ENCODE data around the gene CLCN4. TPM values are rescaled to one million over a fixed set of nuclear protein-coding genes. Genes with fewer than 3 reads are reported as not detected.

The CLCN4 gene
- total and polyA plus RNA-seq, 2 of the 8 experiments (the other 6 are each of a cell fraction or from before 2014, with no cell fraction given): 3.3 to 11.2 TPM

DNA sequence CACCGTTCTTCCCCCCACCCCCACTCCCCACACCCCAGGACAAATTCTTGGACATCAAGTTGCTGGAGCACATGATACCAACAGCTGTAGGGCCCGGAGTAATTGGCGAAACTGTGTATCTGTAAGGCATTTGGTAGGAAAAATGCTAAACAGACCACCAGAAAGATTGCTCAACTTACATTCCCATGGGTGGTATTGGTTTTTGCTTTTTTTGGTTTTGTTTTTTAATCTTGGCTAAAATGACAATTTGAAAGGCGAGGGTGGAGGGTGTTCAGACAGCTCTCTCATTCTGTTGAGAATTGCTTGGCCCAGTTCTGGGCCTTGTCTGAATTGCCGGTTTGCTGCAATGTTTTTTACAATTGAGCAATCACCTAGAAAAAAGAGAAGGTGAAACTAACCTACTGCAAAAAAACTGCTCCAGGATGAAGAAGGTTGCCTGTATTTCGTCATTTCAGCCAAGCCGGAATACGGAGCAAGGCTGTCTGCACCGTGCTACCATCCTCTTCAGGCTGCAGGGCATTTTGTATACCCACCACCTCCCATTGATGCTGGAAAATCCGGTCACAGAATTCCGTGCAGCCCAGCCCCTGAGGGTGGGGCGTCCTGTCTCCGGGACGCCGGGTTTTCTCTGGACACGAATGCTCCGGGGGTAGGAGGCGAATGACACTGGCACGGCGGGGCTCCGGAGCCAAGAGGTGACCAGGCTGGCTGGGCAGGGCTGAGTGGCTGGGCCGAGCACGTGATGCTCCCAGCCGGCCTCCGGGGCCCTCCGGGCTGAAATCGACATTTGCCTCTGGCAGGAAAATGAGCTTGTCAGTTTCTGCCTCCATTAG, at the start of gene CLCN4 (continued):
- TF ChIP-seq POLR2A (IDR thresholded peaks at IDR 0.05; ENCODE audit: control extremely low read depth in 1 of 2, low read depth in 2 of 2, low read length in 2 of 2) (no peak), HDAC2 (IDR thresholded peaks at IDR 0.05; ENCODE audit: borderline replicate concordance in 1 of 2, low read depth in 2 of 2, low read length in 2 of 2) (0 out of 4 replicates have a peak, but pooled peaks of 1 of the 2 experiments have one; percentile 39), CHD2 (IDR thresholded peaks at IDR 0.05; ENCODE audit: low read length) (no peak), TAF7 (optimal IDR thresholded peaks at IDR 0.05; ENCODE audit: borderline replicate concordance, low read depth, low read length) (no peak), TCF12 (IDR thresholded peaks at IDR 0.05; ENCODE audit: low read depth, low read length) (no peak), TEAD4 (IDR thresholded peaks at IDR 0.05; ENCODE audit: low read depth, low read length) (no peak), ATF3 (IDR thresholded peaks at IDR 0.05; ENCODE audit: insufficient read depth, low read depth, low read length) (0 out of 2 replicates have a peak, but pooled peaks have one; percentile 34), CEBPB (IDR thresholded peaks at IDR 0.05; ENCODE audit: low read depth, low read length) (peak; percentile 58; the same call in 1 of the 2 replicates), MAFK (IDR thresholded peaks at IDR 0.05; ENCODE audit: low read depth, low read length) (no peak), SP1 (IDR thresholded peaks at IDR 0.05; ENCODE audit: low read depth, low read length) (no peak), SP4 (IDR thresholded peaks at IDR 0.05; ENCODE audit: low read length) (no peak)
- TF ChIP-seq, protein P1, sequence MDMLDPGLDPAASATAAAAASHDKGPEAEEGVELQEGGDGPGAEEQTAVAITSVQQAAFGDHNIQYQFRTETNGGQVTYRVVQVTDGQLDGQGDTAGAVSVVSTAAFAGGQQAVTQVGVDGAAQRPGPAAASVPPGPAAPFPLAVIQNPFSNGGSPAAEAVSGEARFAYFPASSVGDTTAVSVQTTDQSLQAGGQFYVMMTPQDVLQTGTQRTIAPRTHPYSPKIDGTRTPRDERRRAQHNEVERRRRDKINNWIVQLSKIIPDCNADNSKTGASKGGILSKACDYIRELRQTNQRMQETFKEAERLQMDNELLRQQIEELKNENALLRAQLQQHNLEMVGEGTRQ (IDR thresholded peaks at IDR 0.05; ENCODE audit: low read length): peak; percentile 77
